Gastrocnemius medialis (tissue), 4 donors: ENCODE measurements around the gene CMIP. TPM values are rescaled to one million over a fixed set of nuclear protein-coding genes. Genes with fewer than 3 reads are reported as not detected.

Experiments
- ATAC-seq, 2 donors: fragments of 150-250 bp; one replicate each; pipeline ENCODE4 v1.9.1; 2016
- DNase-seq, 2 donors: peaks; one replicate each; pipeline ENCODE4 v3.0.0-alpha.2; 2019
- H3K27ac ChIP-seq, 4 donors: fragments of 200-600 bp; sonication (generic); 1 replicate in 1 of 4; 2 replicates in 3 of 4; pipeline ENCODE4 v1.5.1; 2016 to 2018; ENCODE audit warnings: mild to moderate bottlenecking in 2 of 4, moderate library complexity in 1 of 4
- H3K27me3 ChIP-seq, 3 donors: fragments of 200-600 bp; sonication (generic) in 2 of 3; 1 replicate in 1 of 3; 2 replicates in 2 of 3; pipeline versions ENCODE4 v1.5.1 to v1.6.0; 2016 to 2019; ENCODE audit warnings: mild to moderate bottlenecking in 1 of 3, moderate library complexity in 1 of 3
- H3K36me3 ChIP-seq, 2 donors: fragments of 200-600 bp; sonication (generic) in 1 of 2; one replicate each; pipeline ENCODE4 v1.5.1; 2017 to 2018
- H3K4me1 ChIP-seq, 2 donors: fragments of 200-600 bp; sonication (generic) in 1 of 2; one replicate each; pipeline ENCODE4 v1.5.1; 2016 to 2017; ENCODE audit warnings: mild to moderate bottlenecking in 2 of 2
- H3K4me3 ChIP-seq, 4 donors: fragments of 200-600 bp; sonication (generic) in 3 of 4; 1 replicate in 1 of 4; 2 replicates in 3 of 4; pipeline ENCODE4 v1.5.1; 2016 to 2019; ENCODE audit warnings: mild to moderate bottlenecking in 2 of 4
- H3K9me3 ChIP-seq, 3 donors: fragments of 200-600 bp; sonication (generic) in 2 of 3; 1 replicate in 1 of 3; 2 replicates in 2 of 3; pipeline ENCODE4 v1.5.1; 2016 to 2019
- POLR2A ChIP-seq, 2 donors: fragments of 450-650 bp; IDR thresholded peaks; one replicate each; pipeline ENCODE4 v1.6.1; 2017; ENCODE audit warnings: antibody characterized with exemption in 2 of 2, mild to moderate bottlenecking in 2 of 2, moderate library complexity in 2 of 2
- in situ Hi-C, 4 donors: fragments of 200-750 bp; cut with MboI; loops; one replicate each; pipeline versions ENCODE4 v1.15.0 to v1.8.0; 2017; ENCODE audit warnings: low sequenced_read_pairs in 4 of 4
- intact Hi-C: fragments of 100-400 bp; cut with DNase I; formaldehyde crosslinking; loops from one replicate; pipeline ENCODE4 v1.15.1; 2023; ENCODE audit warnings: low total_unique reads
- total RNA-seq, 4 donors: library from RNA; depleted of rRNA; stranded (reverse); fragments of >200 nt; gene quantifications; one replicate each; pipeline versions ENCODE4 v1.1.0 to v1.2.3, GENCODE V29; 2016
- TF ChIP-seq, protein P1 (sequence below), 5 experiments: fragments of 450-650 bp in 3 of 5; fragments of 200-600 bp in 2 of 5; sonication (generic) in 2 of 5; IDR thresholded peaks in 4 of 5; conservative IDR thresholded peaks in 1 of 5; 1 replicate in 4 of 5; 2 replicates in 1 of 5; pipeline ENCODE4 v1.5.1; 2016 to 2019; ENCODE audit warnings: antibody characterized with exemption in 5 of 5, mild to moderate bottlenecking in 3 of 5, moderate library complexity in 3 of 5

CMIP gene
- total RNA-seq, 4 donors from 2014 or later, result 0.90 to 5.1 (median 2.7) TPM

DNA sequence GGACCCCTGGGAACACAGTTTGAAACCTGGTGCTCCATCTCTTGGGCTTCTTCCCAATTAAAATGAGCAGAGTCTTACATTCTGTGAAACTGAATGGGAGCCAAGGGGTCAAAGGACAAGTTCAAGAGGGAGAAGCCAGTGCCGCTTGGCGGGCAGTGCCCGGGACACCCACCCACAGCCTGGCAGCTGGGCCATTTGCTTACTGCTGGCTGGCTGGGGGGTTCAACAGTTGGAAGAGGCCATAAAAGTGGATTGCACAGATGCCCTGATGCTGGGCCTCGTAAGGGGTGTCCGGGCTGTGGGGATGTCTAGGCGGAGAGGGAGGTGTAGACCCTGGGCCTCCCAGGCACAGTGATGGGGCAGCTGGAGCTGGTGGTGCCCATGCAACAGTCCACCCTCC is 52.1 kb downstream of the CMIP start:
- Histone ChIP-seq H3K4me3 (no peak overlapping the region), H3K36me3 (no peaks in the 10 kb centered on the region), H3K4me1 (peaks cover 0 to 3% of the 10 kb centered on the region in 2 donors), H3K27me3 (no peaks in the 10 kb centered on the region), H3K9me3 (no peaks in the 10 kb centered on the region), H3K27ac (no peak overlapping the region)
- TF ChIP-seq POLR2A (IDR thresholded peaks at IDR 0.05), result no peak
- TF ChIP-seq, protein P1, sequence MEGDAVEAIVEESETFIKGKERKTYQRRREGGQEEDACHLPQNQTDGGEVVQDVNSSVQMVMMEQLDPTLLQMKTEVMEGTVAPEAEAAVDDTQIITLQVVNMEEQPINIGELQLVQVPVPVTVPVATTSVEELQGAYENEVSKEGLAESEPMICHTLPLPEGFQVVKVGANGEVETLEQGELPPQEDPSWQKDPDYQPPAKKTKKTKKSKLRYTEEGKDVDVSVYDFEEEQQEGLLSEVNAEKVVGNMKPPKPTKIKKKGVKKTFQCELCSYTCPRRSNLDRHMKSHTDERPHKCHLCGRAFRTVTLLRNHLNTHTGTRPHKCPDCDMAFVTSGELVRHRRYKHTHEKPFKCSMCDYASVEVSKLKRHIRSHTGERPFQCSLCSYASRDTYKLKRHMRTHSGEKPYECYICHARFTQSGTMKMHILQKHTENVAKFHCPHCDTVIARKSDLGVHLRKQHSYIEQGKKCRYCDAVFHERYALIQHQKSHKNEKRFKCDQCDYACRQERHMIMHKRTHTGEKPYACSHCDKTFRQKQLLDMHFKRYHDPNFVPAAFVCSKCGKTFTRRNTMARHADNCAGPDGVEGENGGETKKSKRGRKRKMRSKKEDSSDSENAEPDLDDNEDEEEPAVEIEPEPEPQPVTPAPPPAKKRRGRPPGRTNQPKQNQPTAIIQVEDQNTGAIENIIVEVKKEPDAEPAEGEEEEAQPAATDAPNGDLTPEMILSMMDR (IDR thresholded peaks at IDR 0.05 in 4 of 5, conservative IDR thresholded peaks at IDR 0.05 in 1 of 5), result no peak
- in situ Hi-C loops, result no loop called here
- ATAC-seq, result no peak
- no peak for DNase-seq
- intact Hi-C loops, result no loop called here

GRCh38 chr16:81497690-81498089 is 53.1 kb downstream of the CMIP start:
- Histone ChIP-seq H3K9me3 (no peaks in the 10 kb centered on the region), H3K4me1 (peaks cover 0 to 3% of the 10 kb centered on the region in 2 donors), H3K27me3 (no peaks in the 10 kb centered on the region), H3K4me3 (no peak overlapping the region), H3K27ac (no peak overlapping the region), H3K36me3 (no peaks in the 10 kb centered on the region)
- no peak for TF ChIP-seq POLR2A (IDR thresholded peaks at IDR 0.05)
- TF ChIP-seq, protein P1 (IDR thresholded peaks at IDR 0.05 in 4 of 5, conservative IDR thresholded peaks at IDR 0.05 in 1 of 5), result no peak
- intact Hi-C loops (no loop called here), in situ Hi-C loops (no loop called here)
- DNase-seq (no peak), ATAC-seq (no peak)

DNA sequence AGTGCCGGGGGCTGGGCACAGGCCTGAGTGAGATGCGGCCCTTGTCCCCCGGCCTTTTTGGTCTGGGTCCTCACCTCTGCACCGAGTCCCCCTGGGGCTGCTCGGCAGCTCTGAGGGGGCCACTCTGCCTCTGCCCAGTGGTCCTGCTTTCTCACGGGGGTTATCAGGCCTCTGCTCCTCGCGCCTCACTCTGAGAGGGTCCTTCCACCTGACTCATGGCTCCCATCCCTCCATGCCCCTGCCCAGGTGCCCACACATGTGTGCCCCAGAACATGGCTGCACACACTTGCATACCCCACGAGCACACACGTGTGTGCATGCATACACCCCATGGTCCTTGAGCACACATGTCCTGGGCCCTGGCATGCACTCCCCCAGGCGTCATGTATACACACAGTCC is 53.7 kb downstream of the CMIP start:
- H3K4me1 ChIP-seq, result peaks cover 0 to 3% of the 10 kb centered on the region in 2 donors

DNA sequence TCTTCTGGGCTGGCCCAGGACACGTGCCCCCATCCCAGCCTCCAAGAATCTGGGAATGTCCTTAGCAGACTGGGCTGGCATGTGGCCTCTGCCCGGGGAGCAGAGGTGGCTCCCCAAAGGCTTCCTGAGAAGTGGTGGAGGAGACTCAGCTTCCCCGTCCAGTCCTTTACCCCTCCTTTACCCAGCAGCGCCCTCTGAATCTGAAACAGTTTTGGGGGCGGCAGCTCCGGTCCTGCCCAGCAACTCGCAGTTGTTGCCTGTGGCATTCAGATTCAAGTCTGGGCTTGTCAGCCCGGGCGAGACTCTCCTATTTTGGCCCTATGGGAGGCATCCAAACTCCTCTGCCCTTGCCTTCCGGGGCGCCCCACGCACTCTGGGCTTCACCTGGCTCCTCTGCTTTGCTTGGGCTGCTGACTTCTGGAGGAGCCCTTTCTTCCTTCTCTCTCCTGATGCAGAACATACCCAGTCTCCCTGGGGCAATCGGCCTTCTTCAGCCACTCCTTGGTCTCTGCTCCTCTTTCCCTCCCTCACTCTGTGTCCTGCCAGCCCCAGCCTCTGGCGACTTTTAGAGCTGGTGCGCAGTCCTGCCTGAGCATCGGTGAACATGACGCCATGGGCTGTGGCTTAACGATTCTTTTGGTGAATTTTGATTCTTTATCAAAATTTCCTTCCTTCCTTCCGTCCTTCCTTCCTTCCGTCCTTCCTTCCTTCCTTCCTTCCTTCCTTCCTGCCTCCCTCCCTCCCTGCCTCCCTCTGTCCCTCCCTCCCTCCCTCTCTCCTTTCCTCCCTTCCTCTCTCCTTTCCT is 55.2 kb downstream of the CMIP start:
- in situ Hi-C loops, result no loop called here
- Histone ChIP-seq H3K27ac (no peak overlapping the region), H3K4me1 (peaks cover 0 to 3% of the 10 kb centered on the region in 2 donors)

More for the DNA sequence above, 53.7 kb downstream of the CMIP start:
- DNase-seq (no peak), ATAC-seq (no peak)
- Histone ChIP-seq H3K36me3 (no peaks in the 10 kb centered on the region), H3K27me3 (no peaks in the 10 kb centered on the region), H3K4me3 (no peak overlapping the region), H3K9me3 (no peaks in the 10 kb centered on the region), H3K27ac (no peak overlapping the region)
- no peak for TF ChIP-seq POLR2A (IDR thresholded peaks at IDR 0.05)
- TF ChIP-seq, protein P1 (IDR thresholded peaks at IDR 0.05 in 4 of 5, conservative IDR thresholded peaks at IDR 0.05 in 1 of 5), result no peak
- intact Hi-C loops, result no loop called here
- in situ Hi-C loops, result no loop called here

More for the DNA sequence above, 55.2 kb downstream of the CMIP start:
- intact Hi-C loops, result no loop called here
- no peak overlapping the region for H3K4me3 ChIP-seq
- no peak for TF ChIP-seq POLR2A (IDR thresholded peaks at IDR 0.05)
- TF ChIP-seq, protein P1 (IDR thresholded peaks at IDR 0.05 in 4 of 5, conservative IDR thresholded peaks at IDR 0.05 in 1 of 5), result no peak
- H3K36me3 ChIP-seq, result no peaks in the 10 kb centered on the region
- ATAC-seq (no peak), DNase-seq (no peak)
- no peaks in the 10 kb centered on the region for H3K27me3 ChIP-seq
- H3K9me3 ChIP-seq, result no peaks in the 10 kb centered on the region
